Mesenteric fat pad (tissue), 1 donor: ENCODE measurements around the gene POU3F3. TPM values are rescaled to one million over a fixed set of nuclear protein-coding genes. Genes with fewer than 3 reads are reported as not detected.

ENCODE experiments used
- DNase-seq: peaks from one replicate; pipeline ENCODE4 v3.0.0-alpha.2; 2020; ENCODE audit warnings: low spot score
- total RNA-seq: library from RNA; stranded (reverse); fragmentation: NEBNext Ultra II Directional; extraction: Animal tissue kit (Norgen Biotek cat#: 25700); gene quantifications from one replicate; pipeline ENCODE4 v1.2.1, GENCODE V29; 2021
- donor health status: DM: yes; HTN: yes; CAD: no.

Gene POU3F3
- total RNA-seq, 1 donor from 2014 or later: not detected

DNA sequence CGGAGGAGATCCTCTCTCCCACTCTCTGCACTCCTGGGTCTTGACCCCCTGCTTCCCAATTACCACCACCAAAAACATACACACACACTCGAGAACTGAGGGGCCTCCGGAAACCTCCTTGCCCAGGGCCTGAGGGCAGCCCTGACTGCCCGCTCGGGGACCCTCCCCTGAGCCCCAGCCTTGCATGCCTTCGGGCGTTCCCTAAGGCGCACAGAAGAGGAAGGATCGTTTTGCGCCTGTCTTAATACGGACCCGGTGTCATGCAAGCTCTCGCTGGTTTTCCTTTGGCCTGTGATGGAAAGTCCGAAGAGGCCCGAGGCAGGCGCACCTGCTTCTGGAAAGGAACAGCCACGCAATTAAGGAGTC is 19.8 kb downstream of the POU3F3 start:
- no peak for DNase-seq

DNA sequence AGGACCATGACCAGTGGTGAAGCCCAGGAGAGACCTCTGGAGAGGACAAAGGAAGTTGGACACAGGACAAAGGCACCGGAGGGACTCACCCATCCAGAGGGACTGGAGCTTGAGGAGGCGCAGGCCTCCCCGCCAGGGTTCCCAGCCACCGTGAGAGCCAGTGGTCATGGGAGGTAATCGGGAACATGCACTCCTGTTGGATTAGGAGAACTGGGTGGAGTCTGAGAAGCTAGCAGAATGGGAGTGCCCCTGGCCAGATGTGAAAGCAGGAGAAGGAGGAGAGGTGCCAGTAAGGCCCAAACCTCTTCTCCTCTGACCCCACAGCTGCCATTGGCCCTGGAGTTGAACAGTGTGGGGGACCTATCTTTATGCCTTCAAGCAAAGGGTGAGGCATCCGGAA is 20.3 kb downstream of the POU3F3 start:
- no peak for DNase-seq

DNA sequence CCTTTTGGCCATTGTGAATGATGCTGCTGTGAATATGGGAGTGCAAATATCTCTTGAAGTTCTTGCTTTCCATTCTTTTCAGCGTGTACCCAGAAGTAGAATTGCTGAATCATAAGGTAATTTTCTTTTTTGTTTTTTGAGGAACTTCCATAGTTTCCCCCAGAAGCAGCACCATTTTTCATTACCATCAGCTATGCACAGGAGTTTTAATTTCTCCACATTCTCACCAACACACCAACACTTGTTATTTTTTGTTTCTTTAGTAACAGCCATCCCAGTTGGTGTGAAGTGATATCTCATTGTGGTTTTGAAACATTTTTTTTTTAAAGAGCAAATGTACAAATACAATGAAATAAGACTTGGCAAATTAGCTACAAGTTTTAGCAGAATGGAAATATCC is 21.3 kb downstream of the POU3F3 start:
- DNase-seq: no peak

DNA sequence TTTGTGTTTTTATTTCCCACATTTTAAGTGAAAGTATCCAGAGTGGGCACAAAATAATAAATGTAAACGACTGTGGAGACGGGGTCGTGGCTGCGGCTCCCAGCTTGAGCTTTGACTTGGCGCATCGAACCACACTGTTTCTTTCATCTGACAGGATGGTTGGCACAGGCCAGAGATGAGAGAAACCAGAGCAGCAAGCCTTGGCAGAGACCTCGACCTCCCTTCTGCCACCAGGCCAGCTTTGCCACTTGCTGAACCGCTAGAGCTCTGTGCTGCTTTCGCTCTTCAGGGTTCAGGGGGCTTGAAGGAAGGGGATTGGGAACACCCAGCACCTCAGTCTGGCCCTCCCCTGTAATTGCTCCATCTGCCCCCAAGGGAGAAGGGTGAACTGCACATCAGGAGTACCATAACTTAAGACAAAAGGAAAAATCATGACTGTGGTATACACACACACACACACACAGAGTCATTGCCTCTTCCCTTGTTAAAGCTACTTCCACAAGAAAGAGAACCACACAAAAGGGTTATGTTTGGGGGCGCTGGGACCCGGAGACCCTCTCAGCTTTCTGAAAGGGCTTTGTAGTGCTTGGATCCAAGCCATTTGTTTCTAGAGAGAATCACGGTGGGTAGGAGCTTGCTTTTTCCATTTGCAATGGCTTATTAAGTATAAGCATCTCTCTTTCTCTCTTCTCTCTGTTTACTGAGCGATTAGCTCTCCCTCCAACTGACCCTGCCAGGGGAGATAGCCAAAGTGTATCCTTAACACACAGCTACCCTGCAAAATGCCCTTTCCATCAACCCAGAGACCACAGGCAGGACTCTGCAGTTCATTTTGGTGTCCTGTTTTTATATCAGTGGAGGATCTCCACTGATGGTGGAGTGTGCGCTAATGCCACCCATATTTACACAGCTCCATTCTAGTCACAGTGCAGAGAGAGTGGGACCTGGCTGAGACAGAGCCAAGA is 23.0 kb downstream of the POU3F3 start:
- no peak for DNase-seq

DNA sequence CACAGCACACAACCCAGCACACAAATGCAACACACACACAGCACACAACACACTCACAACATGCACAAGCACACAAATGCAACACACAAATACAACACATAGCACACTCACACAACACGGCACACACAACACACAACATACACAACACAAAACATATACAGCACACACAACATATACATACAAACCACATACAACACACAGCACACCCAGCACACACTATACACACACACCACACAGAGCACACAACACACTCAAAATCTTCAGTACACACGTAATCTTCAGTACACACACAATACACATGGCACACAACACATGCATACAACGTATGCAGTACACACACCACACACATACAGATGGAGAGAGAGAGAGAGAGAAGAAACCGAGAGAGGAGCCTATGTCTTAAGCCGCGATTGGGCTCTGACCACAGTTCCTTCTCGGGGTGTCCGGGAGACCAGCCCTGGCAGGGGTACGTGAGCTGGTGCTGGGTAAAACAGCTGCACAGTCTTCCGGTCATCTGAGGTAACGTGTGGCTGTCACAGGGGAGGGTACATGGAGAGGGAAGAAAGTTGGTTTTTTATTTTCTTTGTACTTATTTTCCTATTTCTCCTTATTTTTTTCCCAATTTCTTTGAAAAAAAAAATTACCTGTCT is 25.1 kb downstream of the POU3F3 start:
- DNase-seq: no peak

DNA sequence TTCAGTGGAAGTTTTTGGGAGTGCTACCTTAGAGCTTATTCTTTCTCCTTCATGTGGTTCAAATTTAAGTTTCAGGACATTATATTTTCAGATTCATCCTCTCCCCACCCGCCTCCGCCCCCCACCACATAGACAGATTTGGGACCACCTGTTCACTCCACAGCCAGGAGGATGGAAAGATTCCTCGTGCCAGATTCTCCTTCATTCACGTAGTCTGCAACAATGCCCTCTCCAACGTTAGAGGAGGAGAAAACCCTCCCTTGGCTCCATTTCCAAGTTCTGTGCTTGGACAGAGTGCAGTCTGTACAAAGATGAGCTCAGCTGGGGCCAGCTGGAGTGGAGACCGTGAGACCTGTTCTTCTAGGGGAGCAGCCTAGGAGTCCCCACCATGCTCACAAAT is 26.2 kb downstream of the POU3F3 start:
- no peak for DNase-seq

DNA sequence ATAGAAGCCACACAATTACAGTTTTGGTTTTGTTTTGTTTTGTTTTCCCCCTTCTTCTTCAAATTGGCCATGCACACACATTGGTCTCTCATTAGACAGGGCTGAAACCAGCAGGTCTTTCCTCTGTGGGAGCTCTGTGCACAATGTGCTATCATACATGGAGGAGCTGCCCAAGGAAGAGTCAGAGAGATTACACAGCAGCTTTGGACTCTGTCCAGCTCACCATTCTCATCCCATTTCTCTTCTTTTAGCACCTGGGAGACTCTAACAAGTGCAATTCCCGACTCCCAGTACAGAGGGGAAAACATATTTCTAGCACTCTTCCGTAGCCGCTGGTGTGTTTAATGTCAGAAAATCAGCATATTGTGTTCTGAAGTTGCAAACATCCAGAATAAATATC is 29.4 kb downstream of the POU3F3 start:
- DNase-seq: no peak

DNA sequence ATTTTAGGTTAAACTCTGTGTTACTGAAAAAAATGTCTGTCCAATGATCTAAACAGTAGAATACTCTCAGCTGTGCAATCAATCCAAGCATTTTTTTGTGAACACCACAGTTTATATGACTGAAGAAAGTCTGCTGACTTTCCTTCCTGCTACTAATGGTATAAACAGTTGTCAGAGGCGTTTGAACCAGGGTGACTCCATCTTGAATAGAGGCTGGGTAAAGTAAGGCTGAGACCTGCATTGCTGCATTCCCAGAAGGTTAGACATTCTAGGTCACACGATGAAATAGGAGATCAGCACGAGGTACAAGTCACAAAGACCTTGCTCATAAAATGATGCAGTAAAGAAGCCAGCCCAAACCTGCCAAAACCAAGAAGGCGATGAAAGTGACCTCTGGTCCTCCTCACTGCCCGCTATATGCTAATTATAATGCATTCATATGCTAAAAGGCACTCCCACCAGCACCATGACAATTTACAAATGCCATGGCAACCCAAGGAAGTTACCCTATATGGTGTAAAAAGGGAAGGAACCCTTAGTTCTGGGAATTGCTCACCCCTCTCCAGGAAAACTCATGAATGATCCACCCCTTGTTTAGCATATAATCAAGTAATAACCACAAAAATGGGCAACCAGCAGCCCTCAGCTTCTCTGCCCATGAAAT is 31.3 kb downstream of the POU3F3 start:
- no peak for DNase-seq

DNA sequence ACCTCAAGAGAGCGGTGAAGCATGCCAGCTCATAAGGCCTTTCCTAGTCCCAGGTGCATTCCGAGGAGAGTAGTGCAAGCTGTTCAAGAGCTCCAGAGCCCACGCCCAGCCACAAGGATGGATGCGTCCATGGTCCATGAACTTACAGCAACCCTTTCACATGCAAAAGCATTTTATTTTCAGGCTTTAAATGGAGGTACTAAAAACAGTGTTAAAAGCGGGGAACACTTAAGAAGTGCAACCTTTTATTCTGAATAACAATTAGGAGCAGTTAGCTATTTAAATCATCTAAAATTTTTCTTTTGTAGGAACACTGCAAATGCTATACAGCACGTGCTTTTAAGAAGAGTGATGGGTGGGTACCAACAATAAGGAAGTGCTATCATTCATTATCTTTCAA is 33.8 kb downstream of the POU3F3 start:
- no peak for DNase-seq

DNA sequence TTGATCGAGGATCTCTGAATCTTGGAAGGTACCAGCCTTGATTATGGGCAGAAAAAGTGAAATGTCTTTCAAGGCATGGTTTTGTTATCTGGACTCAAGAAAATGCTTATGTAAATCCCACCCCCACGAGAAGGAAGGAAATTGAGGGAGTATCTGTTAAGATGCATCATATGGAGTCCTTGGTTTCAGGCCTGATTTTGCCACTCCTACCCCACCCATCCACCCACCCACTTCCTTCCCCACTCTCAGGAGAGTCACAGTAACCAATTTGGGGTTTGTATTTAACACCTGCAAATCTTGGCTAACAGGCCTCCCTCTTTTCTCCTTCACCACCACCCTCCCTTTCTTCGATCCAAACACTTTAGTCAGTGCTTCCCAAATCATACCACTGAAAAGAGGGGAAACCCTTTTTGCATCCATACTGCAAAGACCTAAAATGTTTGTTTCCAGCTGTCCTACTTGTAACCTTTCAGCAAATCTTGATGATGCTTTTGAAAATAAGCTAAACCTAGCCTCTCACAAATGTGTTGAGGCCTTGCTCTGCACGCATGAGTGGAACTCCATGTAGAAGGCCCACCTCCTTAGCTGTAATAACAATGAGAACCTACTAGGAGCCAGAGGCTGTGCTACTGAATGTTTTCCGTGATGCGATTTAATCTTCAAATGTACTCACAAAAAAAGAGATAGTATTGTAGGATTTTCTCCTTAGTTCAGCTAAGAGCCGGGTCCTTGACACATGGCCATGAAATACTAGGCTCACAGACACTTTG is 34.8 kb downstream of the POU3F3 start:
- no peak for DNase-seq

DNA sequence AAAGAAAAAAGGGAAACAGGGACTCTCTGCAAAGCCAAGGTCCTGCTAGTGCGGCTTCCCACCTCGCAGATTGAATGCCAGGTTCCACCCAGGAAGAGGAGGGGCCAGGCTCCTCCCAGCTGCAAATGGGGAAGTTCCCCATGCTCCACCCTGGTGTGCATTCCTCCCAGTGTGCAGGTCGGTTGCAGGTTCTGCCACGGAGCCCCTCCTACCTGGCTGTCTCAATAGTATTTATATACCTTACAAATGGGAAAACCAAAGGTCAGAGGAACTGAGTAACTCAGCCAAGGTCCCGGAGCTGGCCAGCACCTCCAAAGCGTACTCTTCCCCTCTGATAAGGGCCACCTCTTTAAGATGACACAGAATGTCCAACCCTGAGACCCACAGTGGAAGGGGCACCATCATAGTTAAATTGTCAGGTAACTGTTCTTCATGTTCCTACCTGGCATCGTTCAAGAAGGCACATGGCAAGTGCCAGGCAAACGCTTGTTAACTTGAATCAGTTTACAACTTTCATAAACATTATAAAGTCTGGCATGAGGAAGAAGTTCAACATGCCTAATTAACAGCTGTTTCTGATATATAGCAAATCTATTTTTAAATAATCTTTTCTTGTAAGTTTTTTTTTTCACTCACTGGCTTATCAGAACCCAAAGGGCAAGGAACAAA is 35.5 kb downstream of the POU3F3 start:
- DNase-seq: no peak

DNA sequence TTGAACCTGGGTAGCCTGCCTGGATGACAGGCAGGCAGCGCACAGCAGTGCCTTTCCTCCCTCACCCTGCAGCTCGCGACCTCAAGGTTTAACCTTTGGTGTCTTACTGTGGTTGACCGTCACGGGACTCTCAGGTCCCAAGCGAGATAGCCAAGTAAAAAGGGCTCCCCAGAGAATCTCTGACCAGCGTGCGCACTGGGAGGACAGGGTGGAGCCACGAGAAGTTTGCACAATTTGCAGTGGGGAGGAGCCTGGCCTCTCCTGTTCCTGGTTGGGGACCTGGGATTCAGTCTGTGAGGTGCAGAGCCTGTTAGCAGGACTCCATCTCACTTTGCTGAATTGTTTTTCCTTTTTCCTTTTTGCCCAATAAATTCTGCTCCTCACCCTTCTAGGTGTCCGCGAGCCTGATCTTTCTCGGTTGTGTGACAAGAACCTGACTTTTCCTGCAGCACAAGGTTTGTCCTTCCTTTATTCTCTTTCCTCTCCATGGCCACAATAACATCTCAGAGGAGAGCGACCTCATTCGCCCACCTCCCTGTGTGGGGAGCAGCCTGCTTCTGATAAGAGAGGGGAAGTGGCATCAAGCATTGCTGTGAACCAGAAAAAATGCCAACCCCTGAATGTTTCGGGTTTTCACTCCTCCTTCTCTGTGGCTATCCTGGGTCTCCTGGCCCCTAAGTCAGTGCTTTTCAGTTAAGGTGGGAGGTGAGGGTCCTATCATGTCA is 36.2 kb downstream of the POU3F3 start:
- no peak for DNase-seq

DNA sequence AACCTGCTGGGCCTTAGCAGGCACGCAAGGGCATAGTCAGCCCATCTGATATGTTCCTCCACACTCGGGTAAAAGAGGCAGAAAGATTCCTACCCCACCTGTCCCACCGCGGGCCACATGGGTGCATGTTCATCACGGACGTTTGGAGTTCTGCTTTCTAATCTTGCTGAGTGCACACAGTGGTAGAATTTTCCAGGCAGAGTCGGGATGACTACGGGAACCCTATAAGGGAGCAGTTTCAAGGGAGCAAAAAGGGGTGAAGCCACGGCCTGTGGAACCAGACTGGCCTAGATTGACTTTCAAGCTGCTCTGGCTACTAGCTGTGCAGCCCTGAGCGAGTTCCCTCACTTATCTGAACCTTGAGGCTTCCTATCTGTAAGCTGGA is 36.8 kb downstream of the POU3F3 start:
- no peak for DNase-seq

DNA sequence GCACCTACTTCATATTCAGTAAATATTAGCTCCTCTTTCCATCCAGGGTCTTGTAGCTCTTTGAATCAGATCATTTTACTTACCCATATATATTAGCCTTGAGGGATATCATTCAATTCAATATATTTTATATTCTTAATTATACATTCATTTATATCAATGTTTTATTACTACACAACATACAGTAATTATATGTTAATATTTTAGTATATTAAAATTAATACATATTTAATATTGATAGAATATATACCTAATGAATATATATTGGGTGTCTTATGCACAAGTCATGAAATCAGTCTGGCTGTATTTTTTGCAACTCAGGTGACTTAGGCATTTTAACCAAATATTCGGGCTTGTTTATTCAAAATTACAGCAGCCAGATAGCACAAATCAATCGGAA is 37.2 kb downstream of the POU3F3 start:
- DNase-seq: no peak

DNA sequence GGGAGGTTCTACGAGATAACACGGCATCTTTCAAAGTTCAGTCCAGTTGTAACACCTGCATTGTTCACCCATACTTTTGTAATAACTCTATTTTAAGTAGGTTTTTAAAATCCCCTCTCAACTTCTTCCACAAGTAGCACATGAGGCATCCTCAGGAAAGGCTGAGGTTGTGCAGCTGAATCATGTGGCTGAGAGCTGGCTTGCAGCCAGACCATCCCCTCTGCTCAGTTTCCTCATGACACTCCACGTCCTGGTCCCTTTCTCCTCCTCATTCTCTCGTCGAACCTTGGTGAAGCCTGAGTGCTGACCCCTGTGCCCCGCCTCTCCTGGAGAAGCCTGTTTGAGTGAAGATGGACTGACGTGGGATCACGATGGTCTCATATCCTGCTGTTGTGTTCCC is 42.5 kb downstream of the POU3F3 start:
- DNase-seq: no peak

DNA sequence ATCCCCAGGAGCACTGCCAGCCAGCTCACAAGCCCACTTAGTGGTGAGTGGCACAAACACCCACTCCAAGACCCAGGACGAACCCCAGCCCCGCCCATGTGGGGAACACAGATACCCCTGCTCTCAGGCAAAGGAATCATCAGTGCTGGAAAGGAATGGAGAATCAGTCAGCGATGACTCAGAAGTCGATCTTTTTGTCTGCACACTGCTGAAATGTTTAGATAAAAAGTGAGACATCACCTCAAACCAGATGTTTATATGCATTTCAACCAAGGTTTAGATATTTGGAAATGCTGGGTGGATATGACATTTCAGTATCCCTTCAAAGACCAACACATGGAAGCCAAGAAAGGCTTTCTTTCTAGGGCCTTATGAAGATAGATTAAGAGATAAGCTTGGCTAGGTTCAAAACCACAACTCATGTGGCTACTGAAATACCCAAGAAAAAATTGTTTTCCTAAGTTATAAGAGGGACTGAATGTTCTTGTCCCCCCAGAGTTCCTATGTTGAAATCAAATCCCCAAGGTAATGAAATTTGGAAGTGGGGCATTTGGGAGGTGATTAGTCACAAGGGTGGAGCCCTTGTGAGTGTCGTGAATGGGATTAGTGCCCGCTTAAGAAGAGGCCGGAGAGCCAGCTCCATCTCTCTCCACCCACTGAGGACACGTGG is 43.7 kb downstream of the POU3F3 start:
- DNase-seq: no peak

DNA sequence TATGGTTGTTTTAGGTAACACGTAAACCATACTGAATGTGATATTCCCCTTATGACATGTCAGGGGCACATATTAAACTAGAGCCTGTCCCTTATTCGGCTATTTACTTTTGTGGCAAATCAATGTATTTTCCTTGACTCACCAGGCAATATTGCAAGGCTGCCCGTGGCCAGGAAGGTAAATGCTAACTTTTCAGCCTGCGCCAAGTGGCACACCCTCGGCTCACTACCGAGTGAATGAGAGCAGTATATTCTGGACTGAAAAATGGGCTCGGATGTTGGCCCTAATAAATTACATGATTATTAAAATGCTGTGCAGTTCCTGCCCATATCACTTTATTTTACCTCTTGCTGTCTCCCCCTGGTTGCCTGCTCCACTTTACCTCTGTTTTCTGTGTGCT is 46.7 kb downstream of the POU3F3 start:
- no peak for DNase-seq

DNA sequence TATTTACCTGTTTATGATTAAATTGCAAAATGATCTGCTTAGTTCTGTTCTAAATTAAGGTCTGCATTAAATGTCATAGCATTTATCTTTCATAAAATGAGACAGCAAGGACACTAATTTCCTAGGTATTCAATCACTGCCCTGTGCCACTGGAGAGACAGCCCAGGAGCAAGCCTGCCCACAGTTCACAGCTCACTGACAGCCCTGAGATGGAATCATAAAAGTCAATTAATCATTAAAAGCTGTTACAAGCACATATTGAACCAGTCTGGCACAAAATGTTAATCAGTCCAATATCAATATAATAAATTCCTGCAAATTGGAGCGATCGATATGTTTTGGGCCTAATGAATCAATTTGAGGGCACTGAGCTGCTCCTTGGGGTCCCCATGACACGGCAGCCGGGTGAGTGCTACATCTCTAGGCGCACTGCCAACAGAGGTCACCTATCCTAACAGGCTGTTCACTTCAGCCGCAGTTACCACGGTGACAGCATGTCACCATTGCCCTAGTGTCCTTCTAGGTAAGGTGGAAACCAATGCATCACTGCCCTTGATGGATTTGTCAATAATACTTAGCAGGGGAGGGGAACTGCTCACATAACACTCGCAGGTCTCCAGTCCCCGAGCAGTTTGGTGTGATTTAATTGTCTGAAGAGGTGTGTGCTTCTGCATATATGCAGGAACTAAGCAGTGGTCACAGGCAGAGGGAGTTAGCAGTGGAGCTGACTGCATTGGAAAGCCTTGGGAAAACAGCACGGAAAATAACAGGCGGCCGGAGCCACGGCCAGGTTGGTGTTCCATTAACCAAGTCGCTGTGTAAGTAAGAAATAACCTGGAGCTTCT is 47.3 kb downstream of the POU3F3 start:
- DNase-seq: no peak

DNA sequence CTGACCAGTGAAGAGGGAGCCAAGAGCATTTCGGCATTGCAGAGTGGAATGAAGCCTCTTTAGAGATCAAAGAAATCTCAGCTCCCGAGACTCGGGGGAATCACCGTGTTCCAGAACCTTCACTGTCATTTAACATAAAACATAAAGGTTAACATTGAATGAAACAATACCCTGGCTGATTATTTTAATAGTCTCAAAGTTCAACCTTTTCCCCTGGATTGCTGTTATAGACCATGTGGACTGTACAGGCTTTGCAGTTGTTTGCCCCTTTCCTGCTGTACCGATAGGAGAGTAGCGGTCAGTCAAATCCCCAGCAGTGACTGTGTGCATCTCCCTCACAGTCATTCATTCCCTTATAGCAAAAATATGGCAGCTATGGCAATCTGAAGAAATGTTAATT is 48.4 kb downstream of the POU3F3 start:
- no peak for DNase-seq
